22Rv1 (cell line): ENCODE results near the gene KIF18A.
"Not testable (repeated sequence)": the region's sequence is repeated elsewhere in the genome, so short reads cannot be mapped to it uniquely, and the experiment has no call there.

Experiments used
- ZFX ChIP-seq: fragments of 450-650 bp; IDR thresholded peaks from 2 replicates; pipeline ENCODE4 v1.6.1; 2017; ENCODE audit warnings: antibody characterized with exemption, borderline replicate concordance
- TF ChIP-seq, protein P1 (sequence below): fragments of 450-650 bp; IDR thresholded peaks from 2 replicates; pipeline ENCODE4 v1.5.1; 2017; ENCODE audit warnings: mild to moderate bottlenecking

DNA sequence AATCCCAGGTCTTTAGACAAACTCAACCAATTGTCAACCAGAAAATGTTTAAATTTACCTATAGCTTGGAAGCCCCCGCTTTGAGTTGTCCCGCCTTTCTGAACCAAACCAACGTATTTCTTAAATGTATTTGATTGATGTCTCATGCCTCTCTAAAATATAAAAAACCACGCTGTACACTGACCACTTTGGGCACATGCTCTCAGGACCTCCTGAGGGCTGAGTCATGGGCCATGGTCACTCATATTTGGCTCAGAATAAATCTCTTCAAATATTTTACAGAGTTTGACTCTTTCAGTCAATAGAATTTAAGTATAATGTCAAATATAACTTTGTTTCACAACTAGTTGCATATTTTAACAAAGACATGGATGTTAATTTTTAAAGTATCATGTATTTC is 5.7 kb downstream of the KIF18A start:
- TF ChIP-seq, protein P1, sequence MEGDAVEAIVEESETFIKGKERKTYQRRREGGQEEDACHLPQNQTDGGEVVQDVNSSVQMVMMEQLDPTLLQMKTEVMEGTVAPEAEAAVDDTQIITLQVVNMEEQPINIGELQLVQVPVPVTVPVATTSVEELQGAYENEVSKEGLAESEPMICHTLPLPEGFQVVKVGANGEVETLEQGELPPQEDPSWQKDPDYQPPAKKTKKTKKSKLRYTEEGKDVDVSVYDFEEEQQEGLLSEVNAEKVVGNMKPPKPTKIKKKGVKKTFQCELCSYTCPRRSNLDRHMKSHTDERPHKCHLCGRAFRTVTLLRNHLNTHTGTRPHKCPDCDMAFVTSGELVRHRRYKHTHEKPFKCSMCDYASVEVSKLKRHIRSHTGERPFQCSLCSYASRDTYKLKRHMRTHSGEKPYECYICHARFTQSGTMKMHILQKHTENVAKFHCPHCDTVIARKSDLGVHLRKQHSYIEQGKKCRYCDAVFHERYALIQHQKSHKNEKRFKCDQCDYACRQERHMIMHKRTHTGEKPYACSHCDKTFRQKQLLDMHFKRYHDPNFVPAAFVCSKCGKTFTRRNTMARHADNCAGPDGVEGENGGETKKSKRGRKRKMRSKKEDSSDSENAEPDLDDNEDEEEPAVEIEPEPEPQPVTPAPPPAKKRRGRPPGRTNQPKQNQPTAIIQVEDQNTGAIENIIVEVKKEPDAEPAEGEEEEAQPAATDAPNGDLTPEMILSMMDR = not testable (repeated sequence)
- TF ChIP-seq ZFX = not testable (repeated sequence)
